ENCODE results near the gene TYW1.
"Not testable (repeated sequence)": the region's sequence is repeated elsewhere in the genome, so short reads cannot be mapped to it uniquely, and the experiment has no call there.

TYW1 gene

GRCh38 chr7:66995050-66995776 is 1.4 kb upstream of the TYW1 start, which contains the start of gene SBDS:
TSS of gene SBDS (minus strand) at chr7:66995586. CDS start at chr7:66995417, 169 bp downstream.
- DNase-seq, result not testable (repeated sequence)

GRCh38 chr7:67000601-67001258 is 4.1 kb downstream of the TYW1 start:
- not testable (repeated sequence) for DNase-seq

- DNase-seq, result not testable (repeated sequence)
Observed at GRCh38 chr7:67004145-67004544, 7.5 kb downstream of the TYW1 start.

- DNase-seq, result no peak
Observed at GRCh38 chr7:67006965-67007364, 10.3 kb downstream of the TYW1 start.

- DNase-seq, result no peak
Observed at GRCh38 chr7:67008260-67008659, 11.6 kb downstream of the TYW1 start.

- not testable (repeated sequence) for DNase-seq
Observed at GRCh38 chr7:67009677-67010076, 13.0 kb downstream of the TYW1 start.

GRCh38 chr7:67014076-67014622 is 17.5 kb downstream of the TYW1 start:
- not testable (repeated sequence) for DNase-seq

GRCh38 chr7:67017971-67018370 is 21.3 kb downstream of the TYW1 start:
- DNase-seq, result not testable (repeated sequence)

- no peak for DNase-seq
Observed at GRCh38 chr7:67018940-67019339, 22.3 kb downstream of the TYW1 start.

- DNase-seq, result no peak
Observed at GRCh38 chr7:67019562-67020390, 23.1 kb downstream of the TYW1 start.

- DNase-seq, result no peak
Observed at GRCh38 chr7:67021260-67021659, 24.6 kb downstream of the TYW1 start.

- DNase-seq, result no peak
Observed at GRCh38 chr7:67022511-67022910, 25.9 kb downstream of the TYW1 start.

GRCh38 chr7:67025459-67025858 is 28.8 kb downstream of the TYW1 start:
- not testable (repeated sequence) for DNase-seq

- not testable (repeated sequence) for DNase-seq
Observed at GRCh38 chr7:67031685-67032084, 35.1 kb downstream of the TYW1 start.

GRCh38 chr7:67033251-67033650 is 36.6 kb downstream of the TYW1 start:
- DNase-seq, result no peak

GRCh38 chr7:67036432-67037395 is 40.1 kb downstream of the TYW1 start:
- not testable (repeated sequence) for DNase-seq

- DNase-seq, result not testable (repeated sequence)
Observed at GRCh38 chr7:67040832-67041231, 44.2 kb downstream of the TYW1 start.

GRCh38 chr7:67042781-67043558 is 46.3 kb downstream of the TYW1 start:
- DNase-seq, result not testable (repeated sequence)

GRCh38 chr7:67043559-67043930 is 46.9 kb downstream of the TYW1 start:
- not testable (repeated sequence) for DNase-seq

- DNase-seq, result no peak
Observed at GRCh38 chr7:67045496-67045995, 48.9 kb downstream of the TYW1 start.

- DNase-seq, result not testable (repeated sequence)
Observed at GRCh38 chr7:67046819-67047218, 50.2 kb downstream of the TYW1 start.
